IMR-90 (cell line): ENCODE data around the gene MRPL49. TPM values are rescaled to one million over a fixed set of nuclear protein-coding genes. Genes with fewer than 3 reads are reported as not detected.

Experiments
- ATAC-seq: fragments of 200-7000 bp; cut with Tn5 transposase; 2 replicates; pipeline ENCODE4 v1.9.1; 2020; ENCODE audit warnings: low read depth, mild to moderate bottlenecking, moderate library complexity
- BruUV-seq: library from RNA; stranded (reverse); fragments of 400-500 nt; replicated peaks from 2 replicates; lab custom pipeline; 2021; lab: Mats Ljungman, UMichigan
- CTCF ChIA-PET: fragments of 300-600 bp; formaldehyde crosslinking; extraction: SDS; loops from one replicate; lab custom pipeline; 2021; ENCODE audit warnings: antibody characterized with exemption; lab: Yijun Ruan, JAX
- POLR2A ChIA-PET: fragments of 300-600 bp; sonication (Branson Sonifier 250); formaldehyde crosslinking; loops from one replicate; lab custom pipeline; 2022; ENCODE audit warnings: antibody characterized with exemption; ENCODE audit not compliant: unreplicated experiment; lab: Charles Lee
- DNase-seq: peaks from one replicate; pipeline ENCODE4 v3.0.0; 2013
- H2AFZ ChIP-seq: replicated peaks from 2 replicates; pipeline ENCODE3; 2013; ENCODE audit warnings: low read length, mild to moderate bottlenecking; ENCODE audit not compliant: poor library complexity
- H2AK5ac ChIP-seq: 2 replicates; pipeline ENCODE4 v1.6.1; 2013; ENCODE audit warnings: low read depth, low read length, inconsistent platforms
- H2AK9ac ChIP-seq: replicated peaks from 2 replicates; pipeline ENCODE3; 2013; ENCODE audit warnings: mild to moderate bottlenecking, low read depth, low read length, moderate library complexity; ENCODE audit not compliant: poor library complexity
- H2BK120ac ChIP-seq: 2 replicates; pipeline ENCODE4 v1.6.1; 2013; ENCODE audit warnings: low read depth, low read length, inconsistent platforms
- H2BK15ac ChIP-seq: 3 replicates; pipeline ENCODE4 v1.6.1; 2013; ENCODE audit warnings: low read depth, low read length, inconsistent platforms
- H2BK20ac ChIP-seq: 2 replicates; pipeline ENCODE4 v1.6.1; 2013; ENCODE audit warnings: low read depth, mild to moderate bottlenecking, inconsistent platforms, low read length, moderate library complexity
- H2BK5ac ChIP-seq: 2 replicates; pipeline ENCODE4 v1.6.1; 2013; ENCODE audit warnings: mild to moderate bottlenecking, low read depth, low read length, inconsistent platforms; ENCODE audit not compliant: poor library complexity, severe bottlenecking
- H3K14ac ChIP-seq: replicated peaks from 2 replicates; pipeline ENCODE4 v1.6.1; 2013; ENCODE audit warnings: low read depth, low read length, inconsistent platforms
- H3K18ac ChIP-seq: 2 replicates; pipeline ENCODE4 v1.6.1; 2013; ENCODE audit warnings: low read depth, low read length, control low read depth
- H3K23ac ChIP-seq: 2 replicates; pipeline ENCODE4 v1.6.1; 2013; ENCODE audit warnings: low read depth, low read length, inconsistent platforms
- H3K27ac ChIP-seq: 2 replicates; pipeline ENCODE4 v1.5.1; 2013; ENCODE audit warnings: mild to moderate bottlenecking, control low read depth, low read length; ENCODE audit not compliant: insufficient read depth
- H3K27me3 ChIP-seq: 2 replicates; pipeline ENCODE4 v1.6.1; 2013; ENCODE audit warnings: low read length; ENCODE audit not compliant: control insufficient read depth, insufficient read depth
- H3K36me3 ChIP-seq: 2 replicates; pipeline ENCODE4 v1.6.1; 2013; ENCODE audit warnings: low read length, mixed read lengths; ENCODE audit not compliant: control insufficient read depth, insufficient read depth
- H3K4ac ChIP-seq: 2 replicates; pipeline ENCODE4 v1.6.1; 2013; ENCODE audit warnings: low read depth, low read length, inconsistent platforms
- H3K4me1 ChIP-seq: 2 replicates; pipeline ENCODE4 v1.6.1; 2013; ENCODE audit warnings: low read length, mixed read lengths; ENCODE audit not compliant: control insufficient read depth, insufficient read depth
- H3K4me2 ChIP-seq: 2 replicates; pipeline ENCODE4 v1.6.1; 2013; ENCODE audit warnings: low read depth, mild to moderate bottlenecking, control low read depth, low read length, moderate library complexity
- H3K4me3 ChIP-seq: 2 replicates; pipeline ENCODE4 v1.5.1; 2013; ENCODE audit warnings: low read depth, mild to moderate bottlenecking, control low read depth, low read length, moderate library complexity; ENCODE audit not compliant: insufficient read depth
- H3K56ac ChIP-seq: 2 replicates; pipeline ENCODE4 v1.6.1; 2013; ENCODE audit warnings: low read length, inconsistent platforms; ENCODE audit not compliant: insufficient read depth; ENCODE audit errors: extremely low read depth
- H3K79me1 ChIP-seq, 2 experiments: 2 replicates each; pipeline ENCODE4 v1.6.1; 2013; ENCODE audit warnings: low read length in 2 of 2, inconsistent platforms in 1 of 2, low read depth in 1 of 2
- H3K9ac ChIP-seq: 2 replicates; pipeline ENCODE4 v1.6.1; 2013; ENCODE audit warnings: low read depth, low read length, control low read depth
- H3K9me1 ChIP-seq: 2 replicates; pipeline ENCODE4 v1.6.1; 2013; ENCODE audit warnings: low read length, inconsistent platforms; ENCODE audit not compliant: insufficient read depth
- H3K9me3 ChIP-seq: 2 replicates; pipeline ENCODE4 v1.6.1; 2013; ENCODE audit warnings: low read length; ENCODE audit not compliant: control insufficient read depth, insufficient read depth
- H4K20me1 ChIP-seq: 2 replicates; pipeline ENCODE4 v1.6.1; 2013; ENCODE audit warnings: low read length, inconsistent platforms; ENCODE audit not compliant: insufficient read depth
- H4K5ac ChIP-seq: 2 replicates; pipeline ENCODE4 v1.6.1; 2013; ENCODE audit warnings: mild to moderate bottlenecking, low read depth, low read length, control low read depth
- H4K8ac ChIP-seq, 2 experiments: 2 replicates each; pipeline ENCODE4 v1.6.1; 2013; ENCODE audit warnings: low read depth in 2 of 2, low read length in 2 of 2, control low read depth in 1 of 2, inconsistent platforms in 1 of 2
- H4K91ac ChIP-seq: 2 replicates; pipeline ENCODE4 v1.6.1; 2013; ENCODE audit warnings: low read depth, low read length, inconsistent platforms; ENCODE audit not compliant: insufficient read depth
- BHLHE40 ChIP-seq: fragments of 150-350 bp; IDR thresholded peaks from 2 replicates; pipeline ENCODE4 v1.6.1; 2016; ENCODE audit warnings: mild to moderate bottlenecking, low read depth, low read length
- CHD1 ChIP-seq: IDR thresholded peaks from 2 replicates; pipeline ENCODE4 v1.6.1; 2012; ENCODE audit warnings: low read depth, low read length, improper control_type of control experiment
- FOS ChIP-seq: fragments of 150-350 bp; IDR thresholded peaks from 2 replicates; pipeline ENCODE4 v1.6.1; 2016; ENCODE audit warnings: low read depth, low read length
- MAZ ChIP-seq: IDR thresholded peaks from 2 replicates; pipeline ENCODE4 v1.6.1; 2012; ENCODE audit warnings: low read depth, mild to moderate bottlenecking, low read length, improper control_type of control experiment, moderate library complexity, borderline replicate concordance
- MXI1 ChIP-seq: IDR thresholded peaks from 2 replicates; pipeline ENCODE4 v1.6.1; 2012; ENCODE audit warnings: low read depth, mild to moderate bottlenecking, low read length, moderate library complexity, borderline replicate concordance
- POLR2A ChIP-seq: IDR thresholded peaks from 2 replicates; pipeline ENCODE4 v1.6.1; 2012; ENCODE audit warnings: mild to moderate bottlenecking, low read depth, low read length
- RAD21 ChIP-seq: IDR thresholded peaks from 2 replicates; pipeline ENCODE4 v1.6.1; 2012; ENCODE audit warnings: low read length, improper control_type of control experiment
- RCOR1 ChIP-seq: IDR thresholded peaks from 2 replicates; pipeline ENCODE4 v1.6.1; 2012; ENCODE audit warnings: mild to moderate bottlenecking, low read length, improper control_type of control experiment; ENCODE audit not compliant: insufficient replicate concordance
- dilution Hi-C: fragments of 300-500 bp; cut with HindIII; formaldehyde crosslinking; loops from one replicate; pipeline ENCODE4 v1.14.3; 2018; ENCODE audit warnings: low sequenced_read_pairs; ENCODE audit not compliant: unreplicated experiment
- in situ Hi-C: fragments of 300-500 bp; cut with MboI; formaldehyde crosslinking; loops from 3 replicates; pipeline ENCODE4 v1.14.3; 2019; ENCODE audit warnings: low sequenced_read_pairs, inconsistent platforms, mixed read lengths
- intact Hi-C: fragments of 100-400 bp; cut with micrococcal nuclease; formaldehyde crosslinking; loops from 2 replicates; pipeline ENCODE4 v1.10.0; 2022
- polyA plus RNA-seq, 3 experiments: library from polyadenylated mRNA; depleted of rRNA; stranded (reverse); fragments of >200 nt; gene quantifications; 2 replicates each; pipeline ENCODE4 v1.2.3, GENCODE V29; 2012; ENCODE audit warnings: low replicate concordance in 1 of 3
- total RNA-seq: library from RNA; depleted of rRNA; stranded (reverse); fragments of >200 nt; gene quantifications from 2 replicates; pipeline ENCODE4 v1.2.3, GENCODE V29; 2012
- TF ChIP-seq, protein P1 (sequence below): conservative IDR thresholded peaks from 2 replicates; pipeline ENCODE4 v1.5.1; 2012; ENCODE audit warnings: mild to moderate bottlenecking, low read depth, low read length, improper control_type of control experiment
- TF ChIP-seq, protein P2 (sequence below): fragments of 150-350 bp; IDR thresholded peaks from 2 replicates; pipeline ENCODE4 v1.6.1; 2016; ENCODE audit warnings: low read depth, mild to moderate bottlenecking, low read length, moderate library complexity, borderline replicate concordance

Gene MRPL49
- total and polyA plus RNA-seq, 2 of the 4 experiments (the other 2 are of a cell fraction): 55.2 to 56.8 TPM

DNA sequence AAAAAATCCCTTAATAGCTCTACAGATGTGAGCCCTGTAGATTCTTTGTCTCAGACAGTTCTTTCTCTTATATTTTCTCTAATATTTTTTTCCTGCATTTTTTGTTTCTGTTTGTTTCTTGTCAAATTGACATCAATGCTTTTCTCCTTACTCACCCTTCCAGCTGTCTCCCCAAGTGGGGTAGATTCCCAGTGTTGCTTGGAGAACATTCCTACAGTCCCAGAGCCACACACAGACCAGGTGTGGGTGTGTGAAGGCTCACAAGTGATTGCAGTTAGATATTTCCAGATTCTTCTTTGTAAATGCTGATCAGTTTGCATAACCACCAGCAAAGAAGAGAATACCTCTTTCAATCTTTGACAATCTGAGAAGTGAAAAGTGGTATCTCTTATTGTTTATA lies 18.6 kb upstream of the MRPL49 start:
- H2AK5ac ChIP-seq: no peak overlapping the region
- H3K4me2 ChIP-seq: no peak overlapping the region
- H3K9ac ChIP-seq: no peak overlapping the region
- no peak overlapping the region for H3K4ac ChIP-seq
- H2BK15ac ChIP-seq: no peak overlapping the region
- H3K9me1 ChIP-seq: peaks cover 11% of the 10 kb centered on the region
- no peaks in the 10 kb centered on the region for H3K27me3 ChIP-seq
- peaks cover 3% of the 10 kb centered on the region; the same call in 1 of the 2 replicates for H4K20me1 ChIP-seq
- CTCF ChIA-PET: no interaction called here
- peaks cover 5% of the 10 kb centered on the region for H3K36me3 ChIP-seq
- no peak overlapping the region for H3K27ac ChIP-seq
- no peak overlapping the region for H3K23ac ChIP-seq
- H4K91ac ChIP-seq: no peak overlapping the region
- H3K79me1 ChIP-seq: peaks cover 13 to 46% of the 10 kb centered on the region in 2 experiments
- dilution Hi-C loops (no loop called here), intact Hi-C loops (no loop called here), in situ Hi-C loops (no loop called here)
- H4K8ac ChIP-seq: no peak overlapping the region
- ATAC-seq (no peak), DNase-seq (no peak)
- TF ChIP-seq, protein P1, sequence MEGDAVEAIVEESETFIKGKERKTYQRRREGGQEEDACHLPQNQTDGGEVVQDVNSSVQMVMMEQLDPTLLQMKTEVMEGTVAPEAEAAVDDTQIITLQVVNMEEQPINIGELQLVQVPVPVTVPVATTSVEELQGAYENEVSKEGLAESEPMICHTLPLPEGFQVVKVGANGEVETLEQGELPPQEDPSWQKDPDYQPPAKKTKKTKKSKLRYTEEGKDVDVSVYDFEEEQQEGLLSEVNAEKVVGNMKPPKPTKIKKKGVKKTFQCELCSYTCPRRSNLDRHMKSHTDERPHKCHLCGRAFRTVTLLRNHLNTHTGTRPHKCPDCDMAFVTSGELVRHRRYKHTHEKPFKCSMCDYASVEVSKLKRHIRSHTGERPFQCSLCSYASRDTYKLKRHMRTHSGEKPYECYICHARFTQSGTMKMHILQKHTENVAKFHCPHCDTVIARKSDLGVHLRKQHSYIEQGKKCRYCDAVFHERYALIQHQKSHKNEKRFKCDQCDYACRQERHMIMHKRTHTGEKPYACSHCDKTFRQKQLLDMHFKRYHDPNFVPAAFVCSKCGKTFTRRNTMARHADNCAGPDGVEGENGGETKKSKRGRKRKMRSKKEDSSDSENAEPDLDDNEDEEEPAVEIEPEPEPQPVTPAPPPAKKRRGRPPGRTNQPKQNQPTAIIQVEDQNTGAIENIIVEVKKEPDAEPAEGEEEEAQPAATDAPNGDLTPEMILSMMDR: no peak
- TF ChIP-seq RCOR1 (no peak), RAD21 (no peak), FOS (no peak), MXI1 (no peak), CHD1 (no peak), BHLHE40 (no peak), MAZ (no peak), POLR2A (no peak)
- TF ChIP-seq, protein P2, sequence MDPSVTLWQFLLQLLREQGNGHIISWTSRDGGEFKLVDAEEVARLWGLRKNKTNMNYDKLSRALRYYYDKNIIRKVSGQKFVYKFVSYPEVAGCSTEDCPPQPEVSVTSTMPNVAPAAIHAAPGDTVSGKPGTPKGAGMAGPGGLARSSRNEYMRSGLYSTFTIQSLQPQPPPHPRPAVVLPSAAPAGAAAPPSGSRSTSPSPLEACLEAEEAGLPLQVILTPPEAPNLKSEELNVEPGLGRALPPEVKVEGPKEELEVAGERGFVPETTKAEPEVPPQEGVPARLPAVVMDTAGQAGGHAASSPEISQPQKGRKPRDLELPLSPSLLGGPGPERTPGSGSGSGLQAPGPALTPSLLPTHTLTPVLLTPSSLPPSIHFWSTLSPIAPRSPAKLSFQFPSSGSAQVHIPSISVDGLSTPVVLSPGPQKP: no peak
- no peak overlapping the region for H3K56ac ChIP-seq
- no peak overlapping the region for H2BK20ac ChIP-seq
- H2AFZ ChIP-seq: no peak overlapping the region
- H2AK9ac ChIP-seq: no peak overlapping the region
- H3K9me3 ChIP-seq: no peaks in the 10 kb centered on the region
- H3K18ac ChIP-seq: no peak overlapping the region
- H3K4me1 ChIP-seq: peaks cover 4% of the 10 kb centered on the region
- H3K4me3 ChIP-seq: no peak overlapping the region
- no peak overlapping the region for H2BK120ac ChIP-seq
- POLR2A ChIA-PET: no interaction called here
- no peak overlapping the region for H2BK5ac ChIP-seq
- no peak overlapping the region for H4K5ac ChIP-seq
- no TSS peak for BruUV-seq
- H3K14ac ChIP-seq: no peak overlapping the region
